ENCODE measurements around the gene EDDM13. TPM values are rescaled to one million over a fixed set of nuclear protein-coding genes. Genes with fewer than 3 reads are reported as not detected.

EDDM13 gene
- total RNA-seq, 4 donors from 2014 or later = not detected

DNA sequence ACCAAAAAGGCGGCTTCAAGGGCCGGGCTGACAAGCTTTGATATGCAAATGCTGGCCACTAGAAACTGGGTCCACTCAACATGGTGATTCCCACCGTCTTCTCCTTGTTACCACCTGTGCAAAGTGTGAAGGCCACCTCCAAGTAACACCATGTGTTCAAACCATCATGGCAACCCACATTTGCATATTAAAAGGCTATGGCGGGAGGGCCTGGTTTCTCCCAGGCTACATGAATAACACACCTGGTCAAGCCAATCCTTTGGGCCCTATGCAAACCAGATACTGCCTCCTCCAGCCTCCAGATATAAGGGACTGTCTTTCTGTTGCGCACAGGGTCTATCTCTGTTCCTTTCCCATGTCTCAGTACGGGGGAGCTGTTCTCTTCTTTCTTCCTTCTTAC, 78.7 kb downstream of the EDDM13 start:
- intact Hi-C loops (cut with DNase I; ENCODE audit: low total_unique reads) = no loop called here
- Histone ChIP-seq H3K27me3 (no peaks in the 10 kb centered on the region), H3K4me3 (no peak overlapping the region), H3K9me3 (no peaks in the 10 kb centered on the region), H3K36me3 (no peaks in the 10 kb centered on the region), H3K4me1 (no peaks in the 10 kb centered on the region), H3K27ac (no peak overlapping the region)
- in situ Hi-C loops (cut with MboI; ENCODE audit: low sequenced_read_pairs in 4 of 4) = loop anchor here in 2 of 4 donors (10.0 kb wide), 1 partner anchor 276 kb away; no protein-coding TSS in a partner anchor
- ATAC-seq (no peak), DNase-seq (no peak)
- TF ChIP-seq, protein P1, sequence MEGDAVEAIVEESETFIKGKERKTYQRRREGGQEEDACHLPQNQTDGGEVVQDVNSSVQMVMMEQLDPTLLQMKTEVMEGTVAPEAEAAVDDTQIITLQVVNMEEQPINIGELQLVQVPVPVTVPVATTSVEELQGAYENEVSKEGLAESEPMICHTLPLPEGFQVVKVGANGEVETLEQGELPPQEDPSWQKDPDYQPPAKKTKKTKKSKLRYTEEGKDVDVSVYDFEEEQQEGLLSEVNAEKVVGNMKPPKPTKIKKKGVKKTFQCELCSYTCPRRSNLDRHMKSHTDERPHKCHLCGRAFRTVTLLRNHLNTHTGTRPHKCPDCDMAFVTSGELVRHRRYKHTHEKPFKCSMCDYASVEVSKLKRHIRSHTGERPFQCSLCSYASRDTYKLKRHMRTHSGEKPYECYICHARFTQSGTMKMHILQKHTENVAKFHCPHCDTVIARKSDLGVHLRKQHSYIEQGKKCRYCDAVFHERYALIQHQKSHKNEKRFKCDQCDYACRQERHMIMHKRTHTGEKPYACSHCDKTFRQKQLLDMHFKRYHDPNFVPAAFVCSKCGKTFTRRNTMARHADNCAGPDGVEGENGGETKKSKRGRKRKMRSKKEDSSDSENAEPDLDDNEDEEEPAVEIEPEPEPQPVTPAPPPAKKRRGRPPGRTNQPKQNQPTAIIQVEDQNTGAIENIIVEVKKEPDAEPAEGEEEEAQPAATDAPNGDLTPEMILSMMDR (IDR thresholded peaks at IDR 0.05 in 4 of 5, conservative IDR thresholded peaks at IDR 0.05 in 1 of 5) = no peak
- TF ChIP-seq POLR2A (IDR thresholded peaks at IDR 0.05) = no peak

DNA sequence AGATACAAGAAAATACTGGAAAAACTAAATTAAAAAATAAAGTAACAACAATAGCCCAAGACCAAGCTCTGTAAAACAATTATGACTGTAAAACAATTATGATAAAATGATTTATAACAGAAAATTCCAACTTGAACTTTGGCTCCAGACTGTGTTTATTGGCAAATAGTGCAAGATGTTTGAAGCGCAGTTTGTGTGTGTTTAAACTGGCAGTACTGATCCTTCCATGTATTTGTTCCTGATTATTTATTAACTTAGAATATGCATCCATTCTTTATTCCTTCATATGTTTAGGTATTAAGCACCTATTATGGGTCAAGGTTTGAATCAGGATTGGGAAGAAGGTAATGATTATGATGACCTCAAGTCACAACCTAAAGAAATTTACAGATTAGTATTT, 83.0 kb downstream of the EDDM13 start:
- ATAC-seq (no peak), DNase-seq (no peak)
- Histone ChIP-seq H3K9me3 (no peaks in the 10 kb centered on the region), H3K36me3 (peaks cover 2% of the 10 kb centered on the region in 2 donors), H3K27ac (no peak overlapping the region), H3K4me1 (no peaks in the 10 kb centered on the region), H3K4me3 (no peak overlapping the region), H3K27me3 (no peaks in the 10 kb centered on the region)
- in situ Hi-C loops (cut with MboI; ENCODE audit: low sequenced_read_pairs in 4 of 4) = loop anchor here in 2 of 4 donors (10.0 kb wide), 1 partner anchor 281 kb away; no protein-coding TSS in a partner anchor
- intact Hi-C loops (cut with DNase I; ENCODE audit: low total_unique reads) = no loop called here
- no peak for TF ChIP-seq POLR2A (IDR thresholded peaks at IDR 0.05)
- TF ChIP-seq, protein P1 (IDR thresholded peaks at IDR 0.05 in 4 of 5, conservative IDR thresholded peaks at IDR 0.05 in 1 of 5) = no peak

DNA sequence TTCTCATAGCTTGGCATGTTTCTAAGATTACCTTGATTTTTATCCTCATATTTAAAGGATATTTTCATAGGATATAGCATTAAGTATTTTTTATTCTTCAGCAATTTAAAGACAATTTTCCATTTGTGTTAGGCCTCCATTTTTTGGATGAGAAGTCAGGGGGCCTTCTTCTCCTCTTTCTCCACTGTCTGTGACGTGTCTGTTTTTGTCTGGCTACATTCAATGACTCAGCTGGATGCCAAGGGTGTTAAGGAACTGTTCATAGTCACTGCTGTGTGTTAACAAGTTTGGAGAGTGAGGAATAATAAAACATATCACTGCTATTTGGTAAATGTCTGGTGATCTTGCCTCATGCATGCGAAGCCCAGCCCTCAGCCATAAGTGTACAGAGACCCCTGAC, 84.4 kb downstream of the EDDM13 start:
- H3K27ac ChIP-seq = no peak overlapping the region
- H3K4me3 ChIP-seq = no peak overlapping the region
- H3K36me3 ChIP-seq = peaks cover 2 to 15% of the 10 kb centered on the region in 2 donors
- in situ Hi-C loops (cut with MboI; ENCODE audit: low sequenced_read_pairs in 4 of 4) (loop anchor here in 2 of 4 donors (10.0 kb wide), 1 partner anchor 282 kb away; no protein-coding TSS in a partner anchor), intact Hi-C loops (cut with DNase I; ENCODE audit: low total_unique reads) (no loop called here)
- H3K9me3 ChIP-seq = no peaks in the 10 kb centered on the region
- DNase-seq (no peak), ATAC-seq (no peak)
- no peaks in the 10 kb centered on the region for H3K27me3 ChIP-seq
- no peaks in the 10 kb centered on the region for H3K4me1 ChIP-seq
- TF ChIP-seq, protein P1 (IDR thresholded peaks at IDR 0.05 in 4 of 5, conservative IDR thresholded peaks at IDR 0.05 in 1 of 5) = no peak
- TF ChIP-seq POLR2A (IDR thresholded peaks at IDR 0.05) = no peak

Other genes starting within 250 kb of the EDDM13 start
- gene ZNF787, start 151.5 kb upstream of the EDDM13 start, total RNA-seq = 10 to 100 TPM; 16.7 to 43.0 (median 26.5) TPM
- gene ZNF444, start 131.5 kb upstream of the EDDM13 start, total RNA-seq = 10 to 100 TPM; 16.4 to 38.9 (median 24.9) TPM
- gene GALP, start 96.7 kb upstream of the EDDM13 start, total RNA-seq = not detected
- not detected for gene ZSCAN5B, start 75.0 kb upstream of the EDDM13 start, total RNA-seq
- gene ZSCAN5C, start 70.5 kb upstream of the EDDM13 start, total RNA-seq = not detected
- gene ZSCAN5A, start 42.1 kb downstream of the EDDM13 start, total RNA-seq = 10 to 100 TPM in 1 of 4 donors, 1 to 10 TPM in 2, under 1 TPM in 1; 1.00 to 26.1 (median 3.6) TPM
- 1 to 10 TPM in 2 of 4 donors, under 1 TPM in 2; 0.22 to 1.9 (median 0.83) TPM for gene ZNF582, start 120.8 kb downstream of the EDDM13 start, total RNA-seq
- gene ZNF583, start 131.6 kb downstream of the EDDM13 start, total RNA-seq = 1 to 10 TPM; 3.5 to 9.2 (median 4.3) TPM
- gene ZNF667, start 204.6 kb downstream of the EDDM13 start, total RNA-seq = under 1 TPM; 0.24 to 0.78 (median 0.48) TPM
- 1 to 10 TPM in 3 of 4 donors, under 1 TPM in 1; 0.56 to 3.8 (median 3.2) TPM for gene ZNF471, start 235.1 kb downstream of the EDDM13 start, total RNA-seq